RWPE1 (cell line): ENCODE measurements around the gene PDZRN3.

Experiments used
- CTCF ChIA-PET: fragments of 350-600 bp; sonication (Branson Sonifier 250); formaldehyde crosslinking; extraction: SDS; loops from one replicate; lab custom pipeline; 2021; lab: Yijun Ruan, JAX
- POLR2A ChIA-PET: fragments of 400-600 bp; formaldehyde crosslinking; extraction: SDS; loops from one replicate; lab custom pipeline; 2020; ENCODE audit warnings: antibody characterized with exemption; ENCODE audit not compliant: low non-redundant PET; lab: Yijun Ruan, JAX
- DNase-seq: peaks from one replicate; pipeline ENCODE4 v3.0.0; 2012; ENCODE audit warnings: low spot score
- H3K27ac ChIP-seq: fragments of 450-650 bp; 2 replicates; pipeline ENCODE4 v1.5.1; 2017
- TF ChIP-seq, protein P1 (sequence below): fragments of 450-650 bp; conservative IDR thresholded peaks from 2 replicates; pipeline ENCODE4 v1.5.1; 2017; ENCODE audit warnings: low read depth, mild to moderate bottlenecking

Gene PDZRN3

DNA sequence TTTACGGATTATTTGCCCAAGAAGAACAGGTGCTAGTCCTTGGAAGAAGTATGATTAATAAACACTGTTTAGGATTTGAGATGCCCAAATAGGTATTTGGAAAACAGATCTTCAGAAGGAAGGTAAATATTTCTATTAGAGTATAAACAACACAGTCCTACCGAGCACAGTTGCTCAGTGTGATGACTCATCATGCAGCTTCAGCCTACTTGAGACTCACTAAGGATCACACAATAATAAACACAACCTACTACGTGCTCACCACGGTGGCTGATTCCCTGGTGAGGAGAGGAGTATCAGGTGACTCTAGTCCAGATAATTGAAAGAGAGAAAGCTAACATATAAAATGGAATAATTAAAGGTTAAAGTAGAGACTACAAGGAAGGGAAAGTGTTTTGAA is 72.0 kb downstream of the PDZRN3 start:
- TF ChIP-seq, protein P1, sequence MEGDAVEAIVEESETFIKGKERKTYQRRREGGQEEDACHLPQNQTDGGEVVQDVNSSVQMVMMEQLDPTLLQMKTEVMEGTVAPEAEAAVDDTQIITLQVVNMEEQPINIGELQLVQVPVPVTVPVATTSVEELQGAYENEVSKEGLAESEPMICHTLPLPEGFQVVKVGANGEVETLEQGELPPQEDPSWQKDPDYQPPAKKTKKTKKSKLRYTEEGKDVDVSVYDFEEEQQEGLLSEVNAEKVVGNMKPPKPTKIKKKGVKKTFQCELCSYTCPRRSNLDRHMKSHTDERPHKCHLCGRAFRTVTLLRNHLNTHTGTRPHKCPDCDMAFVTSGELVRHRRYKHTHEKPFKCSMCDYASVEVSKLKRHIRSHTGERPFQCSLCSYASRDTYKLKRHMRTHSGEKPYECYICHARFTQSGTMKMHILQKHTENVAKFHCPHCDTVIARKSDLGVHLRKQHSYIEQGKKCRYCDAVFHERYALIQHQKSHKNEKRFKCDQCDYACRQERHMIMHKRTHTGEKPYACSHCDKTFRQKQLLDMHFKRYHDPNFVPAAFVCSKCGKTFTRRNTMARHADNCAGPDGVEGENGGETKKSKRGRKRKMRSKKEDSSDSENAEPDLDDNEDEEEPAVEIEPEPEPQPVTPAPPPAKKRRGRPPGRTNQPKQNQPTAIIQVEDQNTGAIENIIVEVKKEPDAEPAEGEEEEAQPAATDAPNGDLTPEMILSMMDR, result no peak
- ChIA-PET CTCF (no interaction called here), POLR2A (no interaction called here)
- DNase-seq, result no peak
- no peak overlapping the region for H3K27ac ChIP-seq

GRCh38 chr3:73550032-73550431 is 74.7 kb downstream of the PDZRN3 start:
- TF ChIP-seq, protein P1, result no peak
- ChIA-PET POLR2A (no interaction called here), CTCF (no interaction called here)
- H3K27ac ChIP-seq, result no peak overlapping the region
- DNase-seq, result no peak

DNA sequence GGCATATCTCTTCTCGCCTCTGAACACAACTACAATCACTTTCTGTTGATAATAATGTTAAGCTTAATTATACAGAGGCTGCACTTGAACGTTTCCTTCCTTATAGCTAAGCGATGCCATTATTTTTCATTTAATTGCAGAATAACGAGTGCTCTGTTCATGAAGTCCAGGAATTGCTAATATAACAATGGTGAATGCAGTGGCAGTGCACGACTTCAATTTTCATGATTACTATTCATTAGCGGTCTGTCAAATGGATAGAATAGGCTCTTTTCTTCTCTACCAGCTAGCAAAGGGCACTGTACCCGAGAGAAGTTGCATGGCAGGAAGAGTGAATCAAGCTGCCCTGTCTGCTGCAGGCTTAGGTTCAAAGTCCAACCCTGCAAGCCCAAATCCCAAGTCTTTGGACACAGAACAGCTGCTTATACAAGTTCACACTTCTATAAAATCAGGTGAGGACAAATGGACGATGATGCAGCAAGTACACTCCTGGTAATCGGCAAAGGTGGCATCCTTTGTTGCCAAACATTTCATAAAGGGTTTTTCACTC is 75.6 kb downstream of the PDZRN3 start:
- TF ChIP-seq, protein P1, result no peak
- no peak overlapping the region for H3K27ac ChIP-seq
- DNase-seq, result no peak
- ChIA-PET POLR2A (no interaction called here), CTCF (no interaction called here)

- POLR2A ChIA-PET, result no interaction called here
- no peak overlapping the region for H3K27ac ChIP-seq
Observed at GRCh38 chr3:73548436-73548835, 76.3 kb downstream of the PDZRN3 start.

GRCh38 chr3:73547427-73548248 is 77.1 kb downstream of the PDZRN3 start:
- ChIA-PET CTCF (no interaction called here), POLR2A (no interaction called here)
- H3K27ac ChIP-seq, result no peak overlapping the region
- TF ChIP-seq, protein P1, result no peak
- DNase-seq, result no peak

More at GRCh38 chr3:73548436-73548835, 76.3 kb downstream of the PDZRN3 start:
- TF ChIP-seq, protein P1, result no peak
- DNase-seq, result no peak
- CTCF ChIA-PET, result no interaction called here

DNA sequence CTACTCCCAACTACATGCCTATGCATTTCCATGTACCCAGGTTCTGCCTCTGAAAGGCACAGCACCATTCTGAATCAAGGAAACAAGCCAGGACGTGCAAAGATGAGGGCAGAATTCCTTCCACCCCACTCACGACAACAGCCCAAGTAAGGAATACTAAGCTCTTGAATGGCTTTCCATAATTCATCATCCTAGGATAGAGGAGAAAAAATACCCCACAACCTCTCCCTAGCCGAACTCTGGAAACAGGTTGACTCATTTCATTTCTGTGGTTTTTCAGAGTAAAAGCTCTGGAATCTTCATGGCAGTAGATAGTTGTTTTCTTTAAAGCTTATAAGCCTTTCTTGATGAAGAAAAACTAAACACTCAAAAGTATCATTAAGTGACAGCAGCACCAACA is 77.8 kb downstream of the PDZRN3 start:
- TF ChIP-seq, protein P1, result no peak
- H3K27ac ChIP-seq, result no peak overlapping the region
- ChIA-PET POLR2A (no interaction called here), CTCF (no interaction called here)
- peak; percentile 50 for DNase-seq
